ENCODE measurements around the gene MTMR11. TPM values are rescaled to one million over a fixed set of nuclear protein-coding genes. Genes with fewer than 3 reads are reported as not detected.

Gene MTMR11
- total and polyA plus RNA-seq, 8 donors = 1.7 to 11.8 (median 4.4) TPM

- DNase-seq (no peak), ATAC-seq (no peak), FAIRE-seq (no peak)
- H3K36me3 ChIP-seq = no peaks in the 10 kb centered on the region
- WGBS, 2 donors = 87% methylated on average over 8 of the region's 8 CpGs
- no peak overlapping the region for H3K27ac ChIP-seq
- intact Hi-C loops (cut with DNase I) = no loop called here
- no peaks in the 10 kb centered on the region for H3K27me3 ChIP-seq
- no peak for TF ChIP-seq CTCF (IDR thresholded peaks at IDR 0.05)
- no peak overlapping the region for H3K4me3 ChIP-seq
- H3K9me3 ChIP-seq = no peaks in the 10 kb centered on the region
- H3K4me1 ChIP-seq = peaks cover under 1 to 11% (median 7%) of the 10 kb centered on the region in 3 donors
These were observed 4.2 kb downstream of the MTMR11 start for GRCh38 chr1:149932474-149932873.

GRCh38 chr1:149931212-149931790 lies 5.4 kb downstream of the MTMR11 start:
- H3K36me3 ChIP-seq = peaks cover 0 to 3% (median 0%) of the 10 kb centered on the region in 3 donors
- H3K27me3 ChIP-seq = no peaks in the 10 kb centered on the region
- no peaks in the 10 kb centered on the region for H3K9me3 ChIP-seq
- intact Hi-C loops (cut with DNase I) = no loop called here
- 78 to 85% methylated on average over 13 of the region's 13 CpGs for WGBS, 2 donors
- no peak overlapping the region for H3K4me3 ChIP-seq
- FAIRE-seq = no peak
- no peak for DNase-seq
- H3K27ac ChIP-seq = no peak overlapping the region
- no peak for ATAC-seq
- H3K4me1 ChIP-seq = peaks cover 8 to 14% (median 13%) of the 10 kb centered on the region in 3 donors
- TF ChIP-seq CTCF (IDR thresholded peaks at IDR 0.05) = no peak

DNA sequence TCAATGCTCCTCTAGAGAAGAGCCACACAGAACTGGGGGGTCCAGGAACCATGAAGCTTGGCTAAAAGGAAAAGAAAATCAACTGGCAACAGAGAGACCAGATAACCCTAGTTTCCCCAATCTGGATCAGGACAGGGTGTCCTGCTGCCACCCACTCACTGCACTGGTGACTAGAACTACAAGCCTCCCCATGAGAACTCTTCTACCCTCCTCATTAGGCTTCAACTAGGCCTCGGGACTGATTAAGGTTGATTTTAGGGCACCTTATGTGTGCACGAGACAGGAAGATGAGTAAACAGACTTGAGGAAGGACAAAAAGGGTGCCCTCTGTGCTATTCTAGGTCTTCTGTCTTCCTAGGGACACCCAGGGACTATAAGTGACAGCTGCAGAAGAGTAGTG lies 6.8 kb downstream of the MTMR11 start:
- ATAC-seq (no peak), FAIRE-seq (no peak), DNase-seq (no peak)
- Histone ChIP-seq H3K27ac (no peak overlapping the region), H3K4me1 (peaks cover 8 to 22% (median 18%) of the 10 kb centered on the region in 3 donors), H3K9me3 (no peaks in the 10 kb centered on the region), H3K27me3 (no peaks in the 10 kb centered on the region), H3K36me3 (peaks cover 0 to 18% (median 8%) of the 10 kb centered on the region in 3 donors), H3K4me3 (no peak overlapping the region)
- TF ChIP-seq CTCF (IDR thresholded peaks at IDR 0.05) = no peak
- WGBS, 2 donors = 75 to 78% methylated on average over 2 of the region's 2 CpGs
- intact Hi-C loops (cut with DNase I) = no loop called here

DNA sequence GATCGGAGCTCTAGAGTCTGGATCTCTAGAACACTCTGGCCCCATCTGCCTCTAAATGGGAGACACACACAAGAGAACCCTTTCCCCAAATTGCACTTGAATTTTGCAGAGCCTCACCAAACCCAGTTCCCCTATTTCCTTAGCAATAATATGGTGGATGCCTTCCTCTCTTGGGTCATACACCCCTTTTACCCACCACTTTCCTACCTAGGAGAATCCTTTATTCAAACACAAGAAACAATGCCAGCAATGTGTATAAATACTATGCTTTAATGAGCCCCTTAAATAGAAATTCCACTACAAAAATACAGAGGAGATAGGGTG lies 8.3 kb downstream of the MTMR11 start:
- ATAC-seq (no peak), FAIRE-seq (no peak), DNase-seq (no peak)
- intact Hi-C loops (cut with DNase I) = no loop called here
- Histone ChIP-seq H3K4me1 (peaks cover 8 to 22% (median 18%) of the 10 kb centered on the region in 3 donors), H3K9me3 (no peaks in the 10 kb centered on the region), H3K4me3 (peak overlapping the region in 2 of 4 donors; percentile 62 to 79), H3K27ac (peak overlapping the region; percentile 74 to 95 (median 90)), H3K27me3 (no peaks in the 10 kb centered on the region), H3K36me3 (peaks cover 0 to 32% (median 16%) of the 10 kb centered on the region in 3 donors)
- TF ChIP-seq CTCF (IDR thresholded peaks at IDR 0.05) = no peak
- WGBS, 2 donors = 0% methylated on average over 1 of the region's 1 CpG

Measured in pancreas (tissue), 10 donors.